NCI-H128 (cell line): Measurements from ENCODE around the gene ACOT7.

Experiments
- DNase-seq: peaks from one replicate; lab custom pipeline; 2025; ENCODE audit not compliant: unreplicated experiment; lab: John Stamatoyannopoulos, UW

Gene ACOT7

GRCh38 chr1:6256645-6257044 lies 136.9 kb downstream of the ACOT7 start:
- no peak for DNase-seq

- DNase-seq: no peak
Observed at GRCh38 chr1:6254691-6255090, 138.9 kb downstream of the ACOT7 start.

- DNase-seq: no peak
Observed at GRCh38 chr1:6253380-6253779, 140.2 kb downstream of the ACOT7 start.

- DNase-seq: no peak
Observed at GRCh38 chr1:6252374-6252710, 141.2 kb downstream of the ACOT7 start.

GRCh38 chr1:6251681-6252373 lies 141.7 kb downstream of the ACOT7 start:
- no peak for DNase-seq

GRCh38 chr1:6251233-6251632 lies 142.3 kb downstream of the ACOT7 start:
- no peak for DNase-seq

GRCh38 chr1:6249739-6250689 lies 143.6 kb downstream of the ACOT7 start:
- DNase-seq: no peak

GRCh38 chr1:6248932-6249738 lies 144.4 kb downstream of the ACOT7 start:
- DNase-seq: no peak

GRCh38 chr1:6248161-6248776 lies 145.3 kb downstream of the ACOT7 start:
- DNase-seq: no peak

- DNase-seq: no peak
Observed at GRCh38 chr1:6247651-6248050, 145.9 kb downstream of the ACOT7 start.

GRCh38 chr1:6246497-6247467 lies 146.8 kb downstream of the ACOT7 start:
- peak; percentile 79 for DNase-seq

GRCh38 chr1:6245869-6246496 lies 147.6 kb downstream of the ACOT7 start:
- DNase-seq: peak; percentile 75

- peak; percentile 70 for DNase-seq
Observed at GRCh38 chr1:6245086-6245868, 148.3 kb downstream of the ACOT7 start.

- DNase-seq: no peak
Observed at GRCh38 chr1:6244401-6245049, 149.0 kb downstream of the ACOT7 start.

- no peak for DNase-seq
Observed at GRCh38 chr1:6243993-6244392, 149.6 kb downstream of the ACOT7 start, which contains the start of gene HES3. TSS of gene HES3 (plus strand) at chr1:6244179. CDS start at chr1:6244366, 187 bp downstream.

- DNase-seq: no peak
Observed at GRCh38 chr1:6243053-6243834, 150.3 kb downstream of the ACOT7 start.
